ENCODE measurements around the gene THPO. TPM values are rescaled to one million over a fixed set of nuclear protein-coding genes. Genes with fewer than 3 reads are reported as not detected.

THPO gene
- total RNA-seq, 2 donors from 2014 or later = 0.17 TPM; not detected in 1

- no peak for DNase-seq
- Histone ChIP-seq H3K27ac (no peak overlapping the region), H3K9me3 (no peaks in the 10 kb centered on the region), H3K27me3 (no peaks in the 10 kb centered on the region), H3K4me1 (peaks cover 5% of the 10 kb centered on the region), H3K36me3 (no peaks in the 10 kb centered on the region), H3K9ac (ENCODE audit: low read depth in 2 of 2, low read length in 2 of 2) (no peak overlapping the region), H3K4me3 (no peak overlapping the region)
- TF ChIP-seq, protein P1, sequence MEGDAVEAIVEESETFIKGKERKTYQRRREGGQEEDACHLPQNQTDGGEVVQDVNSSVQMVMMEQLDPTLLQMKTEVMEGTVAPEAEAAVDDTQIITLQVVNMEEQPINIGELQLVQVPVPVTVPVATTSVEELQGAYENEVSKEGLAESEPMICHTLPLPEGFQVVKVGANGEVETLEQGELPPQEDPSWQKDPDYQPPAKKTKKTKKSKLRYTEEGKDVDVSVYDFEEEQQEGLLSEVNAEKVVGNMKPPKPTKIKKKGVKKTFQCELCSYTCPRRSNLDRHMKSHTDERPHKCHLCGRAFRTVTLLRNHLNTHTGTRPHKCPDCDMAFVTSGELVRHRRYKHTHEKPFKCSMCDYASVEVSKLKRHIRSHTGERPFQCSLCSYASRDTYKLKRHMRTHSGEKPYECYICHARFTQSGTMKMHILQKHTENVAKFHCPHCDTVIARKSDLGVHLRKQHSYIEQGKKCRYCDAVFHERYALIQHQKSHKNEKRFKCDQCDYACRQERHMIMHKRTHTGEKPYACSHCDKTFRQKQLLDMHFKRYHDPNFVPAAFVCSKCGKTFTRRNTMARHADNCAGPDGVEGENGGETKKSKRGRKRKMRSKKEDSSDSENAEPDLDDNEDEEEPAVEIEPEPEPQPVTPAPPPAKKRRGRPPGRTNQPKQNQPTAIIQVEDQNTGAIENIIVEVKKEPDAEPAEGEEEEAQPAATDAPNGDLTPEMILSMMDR (IDR thresholded peaks at IDR 0.05) = no peak
- intact Hi-C loops (cut with DNase I) = no loop called here
These were observed 30.5 kb downstream of the THPO start for GRCh38 chr3:184347321-184348056.

DNA sequence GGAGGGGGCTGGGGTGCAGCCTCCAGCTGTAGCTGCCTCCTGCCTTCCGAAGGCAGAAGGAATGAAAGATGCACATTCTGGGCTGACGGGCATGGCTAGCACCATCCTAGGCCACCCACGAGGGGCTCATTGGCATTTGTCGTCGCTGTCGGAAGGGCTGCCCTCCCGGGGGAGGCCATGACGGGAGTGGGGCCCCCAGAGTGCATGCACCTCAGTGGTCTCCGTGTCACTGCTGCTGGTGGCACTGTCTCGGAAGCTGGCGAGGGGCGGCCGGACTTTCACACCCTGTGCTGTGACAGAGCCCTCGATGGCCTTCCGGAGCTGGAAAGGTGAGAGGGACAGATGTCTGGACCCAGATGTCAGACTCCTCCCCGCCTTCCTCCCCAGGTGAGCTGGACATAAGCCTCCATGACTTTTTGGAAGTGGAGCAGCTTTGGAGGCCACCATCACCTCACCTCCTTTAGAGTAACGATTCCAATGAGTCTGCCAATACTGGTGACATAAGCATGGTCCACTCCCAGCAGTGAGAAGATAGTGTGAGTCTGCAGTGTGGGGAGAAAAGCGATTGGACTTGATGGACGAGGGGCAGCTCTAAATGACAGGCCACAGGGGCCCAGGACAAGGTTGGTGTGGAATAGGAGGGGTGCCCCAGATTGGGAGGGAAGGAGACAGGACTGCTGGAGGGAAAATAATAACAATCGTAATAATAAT, 31.4 kb downstream of the THPO start:
- no peaks in the 10 kb centered on the region for H3K36me3 ChIP-seq
- H3K27me3 ChIP-seq = no peaks in the 10 kb centered on the region
- no peaks in the 10 kb centered on the region for H3K9me3 ChIP-seq
- no peak for DNase-seq
- no peak overlapping the region for H3K4me3 ChIP-seq
- TF ChIP-seq, protein P1 (IDR thresholded peaks at IDR 0.05) = no peak
- intact Hi-C loops (cut with DNase I) = no loop called here
- H3K4me1 ChIP-seq = peaks cover 5% of the 10 kb centered on the region
- no peak overlapping the region for H3K9ac ChIP-seq (ENCODE audit: low read depth in 2 of 2, low read length in 2 of 2)
- H3K27ac ChIP-seq = peak overlapping the region; percentile 23

GRCh38 chr3:184345317-184346144, 32.5 kb downstream of the THPO start:
- TF ChIP-seq, protein P1 (IDR thresholded peaks at IDR 0.05) = peak; percentile 36
- peaks cover 5% of the 10 kb centered on the region for H3K4me1 ChIP-seq
- H3K9me3 ChIP-seq = no peaks in the 10 kb centered on the region
- no peaks in the 10 kb centered on the region for H3K36me3 ChIP-seq
- intact Hi-C loops (cut with DNase I) = no loop called here
- peak overlapping the region; percentile 23 for H3K27ac ChIP-seq
- DNase-seq = peak; percentile 89
- H3K9ac ChIP-seq (ENCODE audit: low read depth in 2 of 2, low read length in 2 of 2) = no peak overlapping the region
- H3K4me3 ChIP-seq = no peak overlapping the region
- H3K27me3 ChIP-seq = no peaks in the 10 kb centered on the region

DNA sequence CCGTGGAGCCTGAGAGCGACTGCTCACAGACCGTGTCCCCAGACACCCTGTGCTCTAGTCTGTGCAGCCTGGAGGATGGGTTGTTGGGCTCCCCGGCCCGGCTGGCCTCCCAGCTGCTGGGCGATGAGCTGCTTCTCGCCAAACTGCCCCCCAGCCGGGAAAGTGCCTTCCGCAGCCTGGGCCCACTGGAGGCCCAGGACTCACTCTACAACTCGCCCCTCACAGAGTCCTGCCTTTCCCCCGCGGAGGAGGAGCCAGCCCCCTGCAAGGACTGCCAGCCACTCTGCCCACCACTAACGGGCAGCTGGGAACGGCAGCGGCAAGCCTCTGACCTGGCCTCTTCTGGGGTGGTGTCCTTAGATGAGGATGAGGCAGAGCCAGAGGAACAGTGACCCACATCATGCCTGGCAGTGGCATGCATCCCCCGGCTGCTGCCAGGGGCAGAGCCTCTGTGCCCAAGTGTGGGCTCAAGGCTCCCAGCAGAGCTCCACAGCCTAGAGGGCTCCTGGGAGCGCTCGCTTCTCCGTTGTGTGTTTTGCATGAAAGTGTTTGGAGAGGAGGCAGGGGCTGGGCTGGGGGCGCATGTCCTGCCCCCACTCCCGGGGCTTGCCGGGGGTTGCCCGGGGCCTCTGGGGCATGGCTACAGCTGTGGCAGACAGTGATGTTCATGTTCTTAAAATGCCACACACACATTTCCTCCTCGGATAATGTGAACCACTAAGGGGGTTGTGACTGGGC, 33.3 kb downstream of the THPO start:
- no peak for DNase-seq
- TF ChIP-seq, protein P1 (IDR thresholded peaks at IDR 0.05) = no peak

More for the DNA sequence above, 33.3 kb downstream of the THPO start:
- Histone ChIP-seq H3K9ac (ENCODE audit: low read depth in 2 of 2, low read length in 2 of 2) (peak overlapping the region in 1 of 2 donors; percentile 5), H3K27me3 (no peaks in the 10 kb centered on the region), H3K36me3 (no peaks in the 10 kb centered on the region), H3K9me3 (no peaks in the 10 kb centered on the region), H3K4me1 (peaks cover 5% of the 10 kb centered on the region), H3K27ac (no peak overlapping the region), H3K4me3 (no peak overlapping the region)
- intact Hi-C loops (cut with DNase I) = no loop called here

Measured in colonic mucosa (tissue), 4 donors.